Measurements from ENCODE around the gene MBLAC1.

Gene MBLAC1

DNA sequence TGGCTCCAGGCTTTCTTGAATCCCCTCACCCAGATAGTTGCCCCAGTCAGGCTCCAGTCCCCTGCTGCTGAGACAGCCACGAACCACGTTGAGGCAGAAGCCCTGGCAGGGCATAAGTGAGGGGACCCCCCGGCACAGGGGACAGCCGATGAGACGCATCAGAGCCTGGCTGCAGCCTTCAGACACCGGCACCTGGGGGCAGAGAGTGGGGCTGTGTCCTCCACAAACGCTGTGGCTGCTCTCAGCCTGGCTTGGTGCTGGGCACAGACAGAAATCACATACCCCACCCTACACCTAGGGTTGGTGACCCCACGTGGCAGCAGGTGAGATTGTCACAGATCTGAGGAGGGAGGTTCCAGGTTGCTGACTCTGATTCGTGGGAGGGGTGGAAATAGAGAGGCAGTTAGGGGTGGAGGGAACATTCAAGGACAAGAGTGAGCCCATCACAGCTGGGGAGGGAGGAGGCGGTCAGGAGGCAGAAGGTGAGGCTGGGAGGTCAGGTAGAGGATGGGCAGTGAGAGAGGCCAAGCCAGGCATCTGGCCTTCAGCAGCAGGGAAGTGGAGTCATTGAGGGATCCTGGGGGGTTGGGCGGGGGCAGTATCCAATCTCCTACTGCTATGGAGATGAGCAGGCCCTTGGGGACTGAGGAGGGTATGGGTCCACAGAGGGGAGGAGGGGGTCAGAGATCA lies 47.2 kb downstream of the MBLAC1 start:
- DNase-seq (ENCODE audit: low spot score) = no peak

DNA sequence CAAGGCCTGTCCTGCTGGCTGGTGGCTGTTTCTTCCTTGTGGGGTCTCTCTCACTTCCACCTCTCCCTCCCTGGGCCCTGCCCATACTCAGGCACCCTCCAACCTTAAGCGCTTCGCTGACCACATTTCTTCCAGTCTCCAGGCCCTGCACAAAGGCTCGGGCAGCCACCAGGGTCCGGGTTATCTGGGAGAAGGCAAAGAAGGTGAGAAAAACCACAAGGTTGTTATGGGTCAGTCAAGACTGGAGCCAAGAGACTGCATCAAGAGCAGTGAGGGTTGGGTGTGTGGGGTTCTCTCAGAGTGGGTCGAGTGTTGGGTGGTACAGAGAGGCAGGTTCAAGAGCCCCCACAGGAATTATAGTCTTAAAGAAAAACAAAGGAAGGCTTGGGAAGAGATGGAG lies 47.8 kb downstream of the MBLAC1 start:
- no peak for DNase-seq (ENCODE audit: low spot score)

DNA sequence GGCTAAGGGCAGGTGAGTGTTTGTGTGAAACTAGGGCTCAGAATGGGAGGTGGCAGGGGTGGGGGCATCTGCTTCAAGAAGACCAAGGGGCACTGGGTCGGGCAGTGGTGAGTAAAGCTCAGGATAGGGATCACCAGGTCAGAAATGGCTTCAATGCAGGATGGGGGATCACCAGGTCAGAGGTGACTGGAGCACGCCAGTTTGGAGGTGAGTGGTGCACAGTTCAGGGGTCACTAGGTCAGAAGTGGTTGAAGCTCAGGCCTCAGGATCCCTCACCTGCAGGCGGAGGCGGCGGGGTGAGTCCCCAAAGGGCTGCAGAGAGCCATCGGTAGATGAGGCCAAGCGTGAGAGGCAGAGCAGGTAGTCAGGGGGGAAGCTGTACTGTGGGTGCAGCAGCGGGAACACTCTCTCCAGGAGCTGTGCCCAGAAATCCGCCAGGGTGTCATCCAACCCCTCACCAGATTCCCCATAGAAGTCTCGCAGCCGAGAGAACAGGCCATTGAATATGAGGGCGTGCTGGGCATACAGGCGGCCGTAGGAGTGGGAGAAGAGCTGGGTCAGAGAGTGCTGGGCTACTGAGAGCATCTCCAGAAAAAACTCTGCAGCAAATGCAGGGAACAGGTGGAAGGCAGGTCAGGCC lies 48.6 kb downstream of the MBLAC1 start:
- DNase-seq (ENCODE audit: low spot score) = no peak

DNA sequence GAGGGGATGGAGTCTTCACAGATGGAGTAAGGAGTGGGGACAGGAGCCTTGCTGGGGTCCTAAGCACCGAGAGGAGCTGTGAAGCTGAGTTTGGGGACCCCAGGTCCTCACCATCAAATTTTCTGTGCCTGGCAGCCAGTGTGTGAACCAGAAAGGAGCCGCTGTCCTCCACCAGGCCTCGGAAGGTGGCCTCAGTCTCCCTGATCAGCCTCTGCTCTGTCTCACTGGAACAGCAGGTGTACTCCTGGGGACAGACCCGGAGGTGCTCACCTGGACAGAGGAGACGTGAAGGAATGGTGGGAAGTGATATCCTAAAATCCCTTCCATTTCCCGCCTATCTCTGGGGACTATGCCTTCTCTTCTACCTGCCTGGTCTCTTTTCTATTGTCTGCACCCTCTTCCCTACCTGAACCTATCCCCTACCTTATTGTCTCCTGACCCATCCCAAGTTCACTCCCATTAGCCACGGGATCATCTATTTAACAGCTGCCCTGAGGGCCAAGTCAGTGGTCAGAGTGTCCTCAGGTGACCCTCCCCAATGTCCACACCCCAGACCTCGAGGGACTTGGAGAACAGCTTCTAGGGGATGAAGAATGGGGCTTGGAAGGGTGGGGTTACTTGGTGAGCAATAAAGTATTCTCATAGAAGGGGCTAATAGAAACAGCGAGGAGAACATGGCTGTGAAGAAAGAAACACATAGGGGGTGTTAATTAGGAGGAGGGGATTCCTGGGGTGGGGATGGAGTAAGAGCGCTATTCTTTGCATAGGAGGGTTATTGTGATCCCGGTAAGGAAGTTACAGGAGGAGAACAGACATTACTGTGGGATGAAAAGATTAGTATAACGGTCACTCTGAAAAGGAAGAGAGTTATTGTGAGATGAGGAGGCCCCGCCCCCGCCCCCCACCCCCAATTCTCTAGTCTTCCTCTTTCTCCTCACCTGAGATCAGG lies 49.6 kb downstream of the MBLAC1 start:
- no peak for DNase-seq (ENCODE audit: low spot score)

DNA sequence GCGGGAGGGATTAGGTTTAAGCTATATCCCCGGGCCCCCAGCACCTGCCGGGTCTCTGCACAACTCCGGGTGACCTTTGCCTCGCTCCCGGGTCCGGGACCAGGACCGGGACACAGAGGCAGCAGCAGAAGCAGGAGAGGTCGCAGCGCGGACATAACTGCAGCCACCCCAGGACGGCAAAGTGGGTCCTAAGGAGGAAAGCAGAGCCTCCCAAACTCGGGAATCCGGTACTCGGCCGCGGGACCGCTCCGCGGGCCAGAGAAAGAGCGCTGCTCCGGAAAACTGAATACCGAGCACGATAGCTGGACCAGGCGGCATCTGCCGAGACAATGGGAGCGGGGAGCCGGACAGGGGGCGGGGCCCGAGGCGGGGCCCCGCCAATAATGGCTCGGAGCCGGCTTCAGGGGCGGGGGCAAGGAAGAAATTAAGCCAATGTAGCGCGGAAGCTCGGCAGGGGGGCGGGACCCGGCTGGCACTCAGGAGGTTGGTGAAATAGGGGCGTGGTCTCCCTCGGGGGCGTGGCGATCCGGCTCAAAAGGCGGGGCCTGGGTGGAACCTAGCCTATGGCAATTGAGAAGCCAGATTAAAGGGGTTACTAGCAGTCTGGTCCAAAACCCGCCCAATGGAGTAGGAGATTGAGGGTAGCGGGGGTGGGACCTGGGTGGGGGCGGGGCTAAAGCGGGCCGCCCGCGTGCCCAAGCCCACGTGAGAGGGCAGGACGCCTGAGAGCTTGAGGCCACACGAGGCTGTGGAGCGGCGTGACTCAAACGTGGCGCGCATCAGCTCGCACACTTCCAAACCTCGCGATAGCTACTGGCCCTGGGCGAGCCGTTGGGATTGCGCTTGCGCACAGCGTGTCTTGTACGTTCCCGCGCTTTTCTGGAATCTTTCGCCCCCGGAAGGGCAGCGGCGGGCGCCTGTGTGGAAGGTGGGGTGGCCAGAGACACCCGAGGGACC lies 50.6 kb downstream of the MBLAC1 start, which contains the start of the genes GPC2 and STAG3:
Gene GPC2 (minus strand): TSS at position 337 of the 957 bp plus-strand sequence. CDS start 182 bp downstream, at position 155.
Gene STAG3 (plus strand): TSS at position 874 of the 957 bp plus-strand sequence. CDS start 2,639 bp downstream, outside the sequence.
- DNase-seq (ENCODE audit: low spot score) = peak; percentile 94

Data from HuH-7 (cell line).